Measurements from ENCODE around the gene TCF12. TPM values are rescaled to one million over a fixed set of nuclear protein-coding genes. Genes with fewer than 3 reads are reported as not detected.

Gene TCF12
- total RNA-seq, 3 donors from 2014 or later (not counting 1 experiment from before 2014, with no cell fraction given), result 84.1 to 111 (median 107) TPM

DNA sequence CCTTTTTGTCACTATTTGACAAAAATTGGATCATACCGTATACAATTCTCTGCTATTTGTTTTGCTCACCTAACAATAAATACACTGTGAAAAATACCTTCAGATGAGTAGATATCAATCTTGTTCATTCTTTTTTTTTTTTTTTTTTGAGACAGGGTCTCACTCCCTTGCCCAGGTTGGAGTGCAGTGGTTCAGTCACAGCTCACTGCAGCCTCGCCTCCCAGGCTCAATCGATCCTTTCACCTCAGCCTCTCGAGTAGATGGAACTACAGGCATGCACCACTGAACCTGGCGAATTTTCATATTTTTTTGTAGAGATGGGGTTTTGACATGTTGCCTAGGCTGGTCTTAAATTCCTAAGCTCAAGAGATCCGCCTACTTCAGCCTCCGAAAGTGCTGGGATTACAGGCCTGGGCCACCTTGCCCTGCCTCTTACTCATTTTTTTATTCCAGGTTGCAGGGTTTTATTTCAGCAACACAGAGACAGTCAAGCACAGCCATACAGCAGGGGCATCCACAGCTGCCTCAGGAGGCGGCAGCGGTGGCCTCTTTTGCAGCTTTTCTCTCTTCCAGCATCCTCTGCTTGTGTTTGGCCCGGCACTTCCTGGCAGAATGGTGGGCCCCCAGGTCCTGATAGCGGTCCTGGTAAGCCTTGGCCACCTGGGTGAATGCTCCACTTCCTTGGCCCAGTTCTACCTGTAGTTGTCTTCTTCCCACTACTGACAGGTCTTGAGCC, 406.7 kb downstream of the TCF12 start:
- no peak overlapping the region for H3K4me3 ChIP-seq (ENCODE audit: low read length)
- no peak overlapping the region for H3K4me3 Mint-ChIP-seq
- H3K9me3 Mint-ChIP-seq, result no peaks in the 10 kb centered on the region
- H3K36me3 ChIP-seq (ENCODE audit: control insufficient read depth, insufficient read depth, low read length), result no peaks in the 10 kb centered on the region
- no peak for ATAC-seq
- peaks cover 11 to 25% of the 10 kb centered on the region in 2 donors for H3K4me1 Mint-ChIP-seq
- 93% methylated on average over 11 of the region's 11 CpGs for WGBS (ENCODE audit: insufficient coverage)
- no peak overlapping the region for H3K27ac Mint-ChIP-seq
- DNase-seq, result no peak
- no peak for TF ChIP-seq CTCF (IDR thresholded peaks at IDR 0.05)
- no peaks in the 10 kb centered on the region for H3K36me3 Mint-ChIP-seq
- H3K27me3 ChIP-seq (ENCODE audit: control insufficient read depth, insufficient read depth, low read length), result no peaks in the 10 kb centered on the region
- peaks cover 3% of the 10 kb centered on the region for H3K4me1 ChIP-seq (ENCODE audit: control insufficient read depth, insufficient read depth, low read length)
- intact Hi-C loops (cut with micrococcal nuclease), result no loop called here
- H3K27me3 Mint-ChIP-seq (ENCODE audit: low read depth in 2 of 2), result peaks cover 10 to 14% of the 10 kb centered on the region in 2 donors
- no peak overlapping the region for H3K27ac ChIP-seq (ENCODE audit: low read length)
- H3K9me3 ChIP-seq (ENCODE audit: control insufficient read depth, insufficient read depth, low read length), result no peaks in the 10 kb centered on the region

DNA sequence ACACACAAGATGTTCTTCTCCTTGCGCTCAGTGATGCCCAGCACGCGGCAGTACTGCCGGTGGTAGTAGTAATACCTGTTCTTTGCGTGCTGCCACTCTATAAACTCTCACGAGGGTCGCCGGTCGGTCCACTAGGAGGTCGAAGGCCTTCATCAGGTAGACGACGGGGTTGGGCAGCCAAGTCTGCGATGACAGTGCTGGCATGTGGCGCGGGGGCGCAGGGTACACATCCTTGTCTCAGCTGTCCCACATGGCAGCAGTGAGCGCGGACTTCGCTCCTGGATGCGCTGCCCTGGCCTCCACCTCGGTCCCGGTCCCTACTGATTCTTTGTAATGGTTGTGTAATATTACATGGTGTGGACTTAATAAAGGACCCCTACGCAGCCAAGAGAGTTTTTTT, 407.8 kb downstream of the TCF12 start:
- no peak for DNase-seq
- Mint-ChIP-seq H3K27me3 (ENCODE audit: low read depth in 2 of 2) (peaks cover 15 to 21% of the 10 kb centered on the region in 2 donors), H3K27ac (no peak overlapping the region), H3K4me3 (no peak overlapping the region), H3K9me3 (no peaks in the 10 kb centered on the region), H3K36me3 (no peaks in the 10 kb centered on the region), H3K4me1 (peaks cover 18 to 31% of the 10 kb centered on the region in 2 donors)
- peaks cover 7% of the 10 kb centered on the region for H3K4me1 ChIP-seq (ENCODE audit: control insufficient read depth, insufficient read depth, low read length)
- no peak for TF ChIP-seq CTCF (IDR thresholded peaks at IDR 0.05)
- ATAC-seq, result no peak
- H3K4me3 ChIP-seq (ENCODE audit: low read length), result no peak overlapping the region
- H3K36me3 ChIP-seq (ENCODE audit: control insufficient read depth, insufficient read depth, low read length), result no peaks in the 10 kb centered on the region
- H3K27me3 ChIP-seq (ENCODE audit: control insufficient read depth, insufficient read depth, low read length), result no peaks in the 10 kb centered on the region
- 90% methylated on average over 23 of the region's 23 CpGs for WGBS (ENCODE audit: insufficient coverage)
- intact Hi-C loops (cut with micrococcal nuclease), result no loop called here
- no peaks in the 10 kb centered on the region for H3K9me3 ChIP-seq (ENCODE audit: control insufficient read depth, insufficient read depth, low read length)
- H3K27ac ChIP-seq (ENCODE audit: low read length), result no peak overlapping the region

DNA sequence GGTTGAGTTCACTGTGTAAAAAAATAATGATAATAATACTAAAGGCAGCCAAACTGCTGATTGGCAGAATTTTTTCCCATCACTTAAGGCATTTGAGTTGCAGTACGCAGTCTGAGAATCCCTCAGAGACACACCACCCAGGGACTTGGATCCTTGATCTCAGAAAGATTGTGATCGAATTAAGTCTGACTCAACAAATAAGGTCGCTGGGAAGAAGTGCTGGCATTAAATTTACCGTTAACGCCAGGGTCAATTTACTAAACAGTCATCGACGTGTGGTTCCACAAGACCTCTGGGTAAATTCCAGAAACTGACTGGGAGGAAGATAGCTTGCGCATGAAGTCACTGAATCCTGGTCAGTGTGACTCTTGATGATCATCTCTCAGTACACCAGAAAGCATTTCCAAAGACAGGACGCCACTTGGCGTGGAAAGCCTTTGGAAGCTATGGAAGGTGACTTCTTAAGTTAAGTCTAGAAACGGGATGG, 409.6 kb downstream of the TCF12 start:
- intact Hi-C loops (cut with micrococcal nuclease), result no loop called here
- no peak overlapping the region for H3K27ac ChIP-seq (ENCODE audit: low read length)
- ATAC-seq, result no peak
- H3K27me3 ChIP-seq (ENCODE audit: control insufficient read depth, insufficient read depth, low read length), result no peaks in the 10 kb centered on the region
- H3K4me1 ChIP-seq (ENCODE audit: control insufficient read depth, insufficient read depth, low read length), result peaks cover 7% of the 10 kb centered on the region
- no peaks in the 10 kb centered on the region for H3K9me3 Mint-ChIP-seq
- H3K36me3 Mint-ChIP-seq, result no peaks in the 10 kb centered on the region
- no peak for DNase-seq
- no peaks in the 10 kb centered on the region for H3K9me3 ChIP-seq (ENCODE audit: control insufficient read depth, insufficient read depth, low read length)
- no peak for TF ChIP-seq CTCF (IDR thresholded peaks at IDR 0.05)
- no peak overlapping the region for H3K4me3 Mint-ChIP-seq
- no peaks in the 10 kb centered on the region for H3K36me3 ChIP-seq (ENCODE audit: control insufficient read depth, insufficient read depth, low read length)
- H3K4me3 ChIP-seq (ENCODE audit: low read length), result no peak overlapping the region
- peaks cover 19 to 31% of the 10 kb centered on the region in 2 donors for H3K4me1 Mint-ChIP-seq
- WGBS (ENCODE audit: insufficient coverage), result 92% methylated on average over 11 of the region's 11 CpGs
- peaks cover 14 to 29% of the 10 kb centered on the region in 2 donors for H3K27me3 Mint-ChIP-seq (ENCODE audit: low read depth in 2 of 2)
- H3K27ac Mint-ChIP-seq, result no peak overlapping the region
